Ovary (tissue), 3 donors: ENCODE results near the gene SLC41A1.

ENCODE experiments used
- CTCF ChIP-seq, 3 donors: fragments of 450-650 bp in 2 of 3; fragments of 200-600 bp in 1 of 3; IDR thresholded peaks; one replicate each; pipeline versions ENCODE4 v1.5.1 to v1.8.0; 2016 to 2022; ENCODE audit warnings: antibody characterized with exemption in 3 of 3, mild to moderate bottlenecking in 1 of 3
- EP300 ChIP-seq: sonication (generic); formaldehyde crosslinking; IDR thresholded peaks from one replicate; pipeline ENCODE4 v1.6.1; 2017; ENCODE audit warnings: antibody characterized with exemption
- POLR2A ChIP-seq: fragments of 450-650 bp; IDR thresholded peaks from one replicate; pipeline ENCODE4 v1.6.1; 2017; ENCODE audit warnings: antibody characterized with exemption, mild to moderate bottlenecking, moderate library complexity
- donor health status: DM: no; HTN: no; CAD: no.

GRCh38 chr1:205804605-205805004 is 8.4 kb downstream of the SLC41A1 start:
- no peak for TF ChIP-seq CTCF (IDR thresholded peaks at IDR 0.05)
- no peak for TF ChIP-seq EP300
- no peak for TF ChIP-seq POLR2A
